ENCODE measurements around the gene CTBP2.
"Not testable (repeated sequence)": the region's sequence is repeated elsewhere in the genome, so short reads cannot be mapped to it uniquely, and the experiment has no call there.

The CTBP2 gene

GRCh38 chr10:125186431-125187170 lies 26.2 kb upstream of the CTBP2 start:
- no peak for DNase-seq

DNA sequence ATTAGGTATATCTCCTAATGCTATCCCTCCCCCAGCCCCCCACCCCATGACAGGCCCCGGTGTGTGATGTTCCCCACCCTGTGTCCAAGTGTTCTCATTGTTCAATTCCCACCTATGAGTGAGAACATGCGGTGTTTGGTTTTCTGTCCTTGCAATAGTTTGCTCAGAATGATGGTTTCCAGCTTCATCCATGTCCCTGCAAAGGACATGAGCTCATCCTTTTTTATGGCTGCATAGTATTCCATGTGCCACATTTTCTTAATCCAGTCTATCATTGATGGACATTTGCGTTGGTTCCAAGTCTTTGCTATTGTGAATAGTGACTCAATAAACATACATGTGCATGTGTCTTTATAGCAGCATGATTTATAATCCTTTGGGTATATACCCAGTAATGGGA lies 18.7 kb upstream of the CTBP2 start:
- DNase-seq: not testable (repeated sequence)

DNA sequence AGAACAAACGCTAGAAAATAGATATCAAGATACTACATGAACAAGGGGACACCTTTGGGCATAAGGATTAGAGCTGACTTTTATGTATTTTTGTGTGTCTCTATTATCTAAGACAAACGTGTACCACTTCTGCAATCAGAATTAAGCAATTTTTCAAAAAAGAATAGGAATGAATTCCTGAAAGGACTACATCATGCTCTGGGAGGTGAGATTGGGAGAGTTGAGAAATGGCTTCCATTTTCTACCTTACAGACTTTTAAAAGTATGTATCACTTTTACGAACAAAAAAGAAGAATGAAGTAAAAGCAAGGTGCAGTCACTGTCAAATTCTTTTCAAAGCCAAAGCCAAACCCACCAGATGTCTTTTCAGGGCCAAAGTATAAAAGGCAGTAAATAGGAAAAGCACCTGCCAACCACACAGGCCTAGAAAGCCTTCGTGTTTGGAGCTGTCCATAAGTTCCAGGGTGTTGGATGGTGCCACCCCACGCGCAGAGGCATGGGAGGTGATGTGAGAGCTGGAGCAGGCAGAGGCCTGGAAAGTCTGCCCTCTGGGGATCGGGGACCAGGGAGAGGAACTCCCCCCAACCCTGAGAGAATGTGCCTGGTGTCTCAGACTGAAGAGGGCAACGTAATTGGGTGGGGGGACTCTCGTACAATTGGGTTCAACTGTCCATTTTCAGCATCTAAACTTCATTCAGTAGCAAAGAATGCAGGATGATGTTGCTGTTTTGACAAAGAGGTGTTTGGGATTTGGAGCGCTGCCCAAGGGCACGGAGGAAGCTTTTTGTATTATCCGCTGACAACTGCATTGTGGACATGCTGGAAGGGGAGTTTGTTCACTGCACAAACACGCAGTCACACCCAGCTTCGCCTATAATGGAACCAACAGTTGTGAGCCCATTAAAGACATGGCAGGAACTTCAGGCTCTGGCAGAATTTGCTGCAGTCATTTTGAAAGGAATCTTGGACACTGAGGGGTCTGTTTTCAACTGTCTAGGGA lies 17.6 kb upstream of the CTBP2 start:
- DNase-seq: no peak

- no peak for DNase-seq
Measured at GRCh38 chr10:125175807-125176206, 15.4 kb upstream of the CTBP2 start.

- DNase-seq: no peak
Measured at GRCh38 chr10:125174360-125174759, 14.0 kb upstream of the CTBP2 start.

GRCh38 chr10:125172694-125173093 lies 12.3 kb upstream of the CTBP2 start:
- no peak for DNase-seq

DNA sequence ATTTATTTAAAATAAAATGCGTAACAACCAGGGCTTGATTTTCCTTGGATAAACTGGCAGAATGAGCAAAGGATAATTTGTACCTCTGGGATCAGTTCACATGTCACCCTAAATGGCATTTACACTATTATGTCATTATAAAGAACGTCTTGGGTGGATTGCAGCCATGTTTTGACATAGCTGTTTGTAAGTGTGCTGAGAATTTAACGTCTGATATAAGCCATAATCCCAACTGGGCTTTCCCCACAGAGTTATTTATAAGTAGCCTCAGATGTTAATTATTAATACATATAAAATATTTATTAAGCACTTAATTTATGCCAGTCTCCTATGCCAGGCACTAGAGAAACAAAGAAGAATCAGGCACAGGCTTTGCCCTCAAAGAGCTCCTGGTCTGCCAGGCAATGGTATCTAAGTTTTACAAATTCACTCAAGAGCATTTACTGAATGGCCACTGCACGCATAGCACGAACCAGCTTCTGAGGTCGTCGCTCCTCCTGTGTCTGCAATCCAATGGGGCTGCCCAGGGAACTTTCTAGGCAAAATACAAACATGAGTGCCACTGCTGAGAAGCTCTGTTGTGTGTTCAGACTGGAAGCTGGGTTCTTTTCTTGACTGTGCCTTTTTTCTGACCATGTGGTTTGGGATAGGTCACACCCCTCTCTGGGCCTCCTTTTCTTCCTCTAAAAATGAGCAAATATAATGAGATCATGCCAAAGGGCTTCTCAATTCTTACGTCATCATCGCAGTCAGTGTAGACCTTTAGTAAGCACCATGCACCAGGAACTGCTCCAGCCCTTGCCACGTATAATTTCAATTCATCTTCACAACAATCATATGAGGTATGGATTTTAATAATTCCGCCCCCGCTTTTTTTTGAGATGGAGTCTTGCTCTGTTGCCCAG lies 11.3 kb upstream of the CTBP2 start:
- no peak for DNase-seq

DNA sequence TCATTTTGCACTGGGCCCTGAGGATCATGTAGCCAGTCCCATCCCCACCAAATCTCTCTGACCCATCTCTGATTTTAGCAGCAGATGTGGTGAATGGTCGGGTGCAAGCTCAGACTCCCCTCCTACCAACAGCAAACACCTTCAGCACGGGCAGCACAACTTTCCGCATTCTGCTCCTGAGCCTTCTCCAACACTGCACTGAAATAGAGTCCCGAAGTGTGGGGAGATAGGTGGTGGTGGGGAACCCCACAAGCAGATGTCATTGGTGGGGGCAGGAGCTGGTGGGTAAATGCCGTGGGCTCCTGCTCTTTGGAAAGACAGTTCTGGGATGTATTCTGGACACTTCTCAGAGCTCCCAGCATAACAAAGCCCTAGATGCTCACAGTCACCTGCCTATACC lies 9.6 kb upstream of the CTBP2 start:
- no peak for DNase-seq

GRCh38 chr10:125169279-125169678 lies 8.9 kb upstream of the CTBP2 start:
- no peak for DNase-seq

- no peak for DNase-seq
Measured at GRCh38 chr10:125166658-125167057, 6.3 kb upstream of the CTBP2 start.

- no peak for DNase-seq
Measured at GRCh38 chr10:125165584-125166573, 5.5 kb upstream of the CTBP2 start.

GRCh38 chr10:125164421-125164820 lies 4.1 kb upstream of the CTBP2 start:
- DNase-seq: no peak

DNA sequence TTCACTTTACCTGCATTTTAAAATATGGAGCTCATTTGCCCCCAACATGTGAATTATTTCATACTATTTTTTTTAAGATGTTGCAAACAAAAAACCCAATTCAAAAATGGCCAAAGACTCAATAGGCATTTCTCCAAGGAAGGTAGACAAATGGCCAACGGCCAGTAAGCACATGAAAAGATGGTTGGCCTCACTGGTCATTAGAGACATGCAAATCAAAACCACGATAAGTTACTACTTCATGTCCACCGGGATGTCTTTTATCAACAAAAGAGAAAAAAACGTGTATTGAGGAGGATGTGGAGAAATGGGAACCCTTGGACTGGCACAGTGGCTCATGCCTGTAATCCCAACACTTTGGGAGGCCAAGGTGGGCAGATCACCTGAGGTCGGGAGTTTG lies 3.4 kb upstream of the CTBP2 start:
- DNase-seq: no peak

DNA sequence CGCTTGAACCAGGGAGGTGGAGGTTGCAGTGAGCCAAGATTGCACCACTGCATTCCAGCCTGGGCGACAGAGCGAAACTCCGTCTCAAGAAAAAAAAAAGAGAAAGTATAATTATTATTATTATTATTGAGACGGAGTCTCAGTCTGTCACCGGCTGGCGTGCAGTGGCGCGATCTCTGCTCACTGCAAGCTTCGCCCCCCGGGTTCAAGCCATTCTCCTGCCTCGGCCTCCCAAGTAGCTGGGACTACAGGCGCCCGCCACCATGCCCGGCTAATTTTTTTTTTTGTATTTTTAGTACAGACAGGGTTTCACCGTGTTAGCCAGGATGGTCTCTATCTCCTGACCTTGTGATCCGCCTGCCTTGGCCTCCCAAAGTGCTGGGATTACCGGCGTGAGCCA lies 2.9 kb upstream of the CTBP2 start:
- DNase-seq: not testable (repeated sequence)

- DNase-seq: no peak
Measured at GRCh38 chr10:125162120-125162931, 2.0 kb upstream of the CTBP2 start.

GRCh38 chr10:125161707-125162119 lies 1.4 kb upstream of the CTBP2 start:
- no peak for DNase-seq

GRCh38 chr10:125160856-125161706 lies 718 bp upstream of the CTBP2 start:
- DNase-seq: peak; percentile 91

DNA sequence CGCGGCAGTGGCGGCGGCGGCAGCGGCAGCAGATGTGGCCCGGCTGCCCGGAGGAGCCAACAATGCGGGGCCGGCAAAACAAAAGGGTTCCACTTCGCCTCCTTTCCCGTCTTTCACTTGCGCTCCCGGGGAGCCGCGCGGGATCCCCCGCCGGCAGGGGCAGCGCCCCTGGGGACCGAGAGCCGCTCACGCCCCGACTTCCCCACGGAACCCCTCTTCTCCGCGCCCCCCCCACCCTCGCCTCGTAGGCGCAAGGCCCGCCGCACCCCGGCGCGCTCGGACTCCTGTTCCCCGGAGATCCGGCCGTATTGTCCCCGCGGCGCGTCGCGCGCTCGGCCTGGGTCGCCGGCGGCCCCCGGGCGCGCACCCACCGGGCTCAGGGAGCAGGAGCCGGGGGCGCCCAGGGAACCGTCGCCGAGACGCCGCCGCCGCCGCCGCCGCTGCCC lies 854 bp downstream of the CTBP2 start:
- DNase-seq: no peak
